H9 (cell line): ENCODE results near the gene FAM114A1. TPM values are rescaled to one million over a fixed set of nuclear protein-coding genes. Genes with fewer than 3 reads are reported as not detected.

Experiments used
- DNase-seq: peaks from one replicate; pipeline ENCODE4 v3.0.0-alpha.2; 2017
- H2AFZ ChIP-seq: one replicate; pipeline ENCODE4 v1.6.1; 2013; ENCODE audit warnings: mild to moderate bottlenecking, low read length, control low read depth, moderate library complexity
- H2AK5ac ChIP-seq: 2 replicates; pipeline ENCODE4 v1.6.1; 2013; ENCODE audit warnings: low read length, control low read depth, mixed read lengths; ENCODE audit not compliant: insufficient read length
- H2BK120ac ChIP-seq: one replicate; pipeline ENCODE4 v1.6.1; 2013; ENCODE audit warnings: low read depth, mild to moderate bottlenecking, low read length, control low read depth, inconsistent platforms; ENCODE audit not compliant: poor library complexity, severe bottlenecking
- H2BK12ac ChIP-seq: 2 replicates; pipeline ENCODE4 v1.6.1; 2013; ENCODE audit warnings: low read length, control low read depth, mixed read lengths, low read depth; ENCODE audit not compliant: insufficient read length
- H2BK15ac ChIP-seq: 2 replicates; pipeline ENCODE4 v1.6.1; 2013; ENCODE audit warnings: low read depth, low read length, control low read depth
- H2BK20ac ChIP-seq: one replicate; pipeline ENCODE4 v1.6.1; 2013; ENCODE audit warnings: low read depth, mild to moderate bottlenecking, low read length, control low read depth, inconsistent platforms; ENCODE audit not compliant: poor library complexity, severe bottlenecking
- H2BK5ac ChIP-seq: 2 replicates; pipeline ENCODE4 v1.6.1; 2013; ENCODE audit warnings: low read length, control low read depth, mixed read lengths; ENCODE audit not compliant: insufficient read length
- H3K14ac ChIP-seq: 2 replicates; pipeline ENCODE4 v1.6.1; 2013; ENCODE audit warnings: low read length, control low read depth; ENCODE audit not compliant: insufficient read depth
- H3K18ac ChIP-seq: 2 replicates; pipeline ENCODE4 v1.6.1; 2013; ENCODE audit warnings: low read depth, mild to moderate bottlenecking, mixed read lengths, low read length, control low read depth; ENCODE audit not compliant: insufficient read length
- H3K23ac ChIP-seq: 2 replicates; pipeline ENCODE4 v1.6.1; 2013; ENCODE audit warnings: low read length, control low read depth, mixed read lengths, low read depth; ENCODE audit not compliant: insufficient read length
- H3K23me2 ChIP-seq: 2 replicates; pipeline ENCODE4 v1.6.1; 2013; ENCODE audit warnings: low read depth, mild to moderate bottlenecking, mixed read lengths, low read length, control low read depth; ENCODE audit not compliant: insufficient read length, poor library complexity, severe bottlenecking
- H3K27ac ChIP-seq: 2 replicates; pipeline ENCODE4 v1.5.1; 2013; ENCODE audit warnings: low read length, control low read depth, mixed read lengths, low read depth; ENCODE audit not compliant: insufficient read length
- H3K27me3 ChIP-seq: 2 replicates; pipeline ENCODE4 v1.6.1; 2013; ENCODE audit warnings: low read length, control low read depth, inconsistent platforms; ENCODE audit not compliant: insufficient read depth
- H3K4ac ChIP-seq: 2 replicates; pipeline ENCODE4 v1.6.1; 2013; ENCODE audit warnings: low read depth, mild to moderate bottlenecking, control low read depth, inconsistent platforms, low read length, moderate library complexity
- H3K4me1 ChIP-seq: 2 replicates; pipeline ENCODE4 v1.6.1; 2013; ENCODE audit warnings: low read length, control low read depth, inconsistent platforms; ENCODE audit not compliant: insufficient read depth
- H3K4me2 ChIP-seq: 2 replicates; pipeline ENCODE4 v1.6.1; 2013; ENCODE audit warnings: low read length, control low read depth, mixed read lengths; ENCODE audit not compliant: insufficient read length, insufficient read depth
- H3K56ac ChIP-seq: 2 replicates; pipeline ENCODE4 v1.6.1; 2013; ENCODE audit warnings: low read depth, mild to moderate bottlenecking, mixed read lengths, low read length, control low read depth; ENCODE audit not compliant: insufficient read length
- H3K79me1 ChIP-seq: 2 replicates; pipeline ENCODE4 v1.6.1; 2013; ENCODE audit warnings: low read depth, mild to moderate bottlenecking, moderate library complexity, low read length, control low read depth, inconsistent platforms; ENCODE audit not compliant: insufficient read depth, poor library complexity, severe bottlenecking
- H3K79me2 ChIP-seq: 2 replicates; pipeline ENCODE4 v1.6.1; 2013; ENCODE audit warnings: low read length, control low read depth, inconsistent platforms; ENCODE audit not compliant: insufficient read depth
- H3K9ac ChIP-seq: 2 replicates; pipeline ENCODE4 v1.6.1; 2013; ENCODE audit warnings: low read length, control low read depth, mixed read lengths; ENCODE audit not compliant: insufficient read length; ENCODE audit errors: extremely low read depth
- H3K9me3 ChIP-seq: one replicate; pipeline ENCODE4 v1.6.1; 2013; ENCODE audit warnings: low read depth, low read length, inconsistent platforms; ENCODE audit not compliant: control insufficient read depth
- H3T11ph ChIP-seq: one replicate; pipeline ENCODE4 v1.6.1; 2013; ENCODE audit warnings: mild to moderate bottlenecking, low read length, control low read depth, inconsistent platforms
- H4K20me1 ChIP-seq: one replicate; pipeline ENCODE4 v1.6.1; 2013; ENCODE audit not compliant: control insufficient read depth, insufficient read length, insufficient read depth
- H4K5ac ChIP-seq: 2 replicates; pipeline ENCODE4 v1.6.1; 2013; ENCODE audit warnings: low read depth, mild to moderate bottlenecking, mixed read lengths, low read length, control low read depth; ENCODE audit not compliant: insufficient read length
- H4K8ac ChIP-seq: replicated peaks from 2 replicates; pipeline ENCODE4 v1.6.1; 2013; ENCODE audit warnings: low read length, control low read depth, mixed read lengths, low read depth; ENCODE audit not compliant: insufficient read length
- H4K91ac ChIP-seq: 2 replicates; pipeline ENCODE4 v1.6.1; 2013; ENCODE audit warnings: low read depth, mild to moderate bottlenecking, moderate library complexity, mixed read lengths, low read length, control low read depth; ENCODE audit not compliant: insufficient read length
- H3K27ac Mint-ChIP-seq, 3 experiments: 2 replicates in 2 of 3; 3 replicates in 1 of 3; pipeline ENCODE4 v1.8.0; 2020 to 2021; ENCODE audit warnings: mixed read lengths in 3 of 3, mild to moderate bottlenecking in 1 of 3, moderate library complexity in 1 of 3
- H3K27me3 Mint-ChIP-seq: 2 replicates; pipeline ENCODE4 v1.8.0; 2021; ENCODE audit warnings: low read depth, mild to moderate bottlenecking, moderate library complexity, mixed read lengths
- H3K36me3 Mint-ChIP-seq, 3 experiments: 2 replicates in 2 of 3; 3 replicates in 1 of 3; pipeline ENCODE4 v1.8.0; 2020 to 2021; ENCODE audit warnings: low read depth in 3 of 3, mixed read lengths in 3 of 3; ENCODE audit not compliant: insufficient read depth in 1 of 3
- H3K4me1 Mint-ChIP-seq, 2 experiments: 2 replicates each; pipeline ENCODE4 v1.8.0; 2020; ENCODE audit warnings: mixed read lengths in 2 of 2
- H3K4me3 Mint-ChIP-seq, 2 experiments: 2 replicates in 1 of 2; 3 replicates in 1 of 2; pipeline ENCODE4 v1.8.0; 2020 to 2021; ENCODE audit warnings: mild to moderate bottlenecking in 2 of 2, mixed read lengths in 2 of 2, moderate library complexity in 1 of 2
- H3K9me3 Mint-ChIP-seq, 2 experiments: 2 replicates in 1 of 2; 3 replicates in 1 of 2; pipeline ENCODE4 v1.8.0; 2020; ENCODE audit warnings: mild to moderate bottlenecking in 2 of 2, mixed read lengths in 2 of 2, moderate library complexity in 1 of 2
- WGBS: extraction: QIAGEN DNeasy Blood & Tissue Kit; methylation state at CpG from one replicate; pipeline ENCODE4 v1.1.7; 2013; ENCODE audit warnings: missing lambda C conversion rate, low lambda C conversion rate, mixed read lengths; ENCODE audit not compliant: insufficient read length; ENCODE audit errors: extremely low coverage; 5-methylcytosine and 5-hydroxymethylcytosine counted together
- total RNA-seq: library from RNA; stranded (reverse); gene quantifications from 2 replicates; pipeline ENCODE4 v1.2.1, GENCODE V29; 2021
- TF ChIP-seq, protein P1 (sequence below): fragments of 200-600 bp; sonication (generic); conservative IDR thresholded peaks from 3 replicates; pipeline ENCODE4 v1.8.0; 2021; ENCODE audit warnings: antibody characterized with exemption, mild to moderate bottlenecking

The FAM114A1 gene
- total RNA-seq, 1 experiment from 2014 or later = 9.9 TPM

DNA sequence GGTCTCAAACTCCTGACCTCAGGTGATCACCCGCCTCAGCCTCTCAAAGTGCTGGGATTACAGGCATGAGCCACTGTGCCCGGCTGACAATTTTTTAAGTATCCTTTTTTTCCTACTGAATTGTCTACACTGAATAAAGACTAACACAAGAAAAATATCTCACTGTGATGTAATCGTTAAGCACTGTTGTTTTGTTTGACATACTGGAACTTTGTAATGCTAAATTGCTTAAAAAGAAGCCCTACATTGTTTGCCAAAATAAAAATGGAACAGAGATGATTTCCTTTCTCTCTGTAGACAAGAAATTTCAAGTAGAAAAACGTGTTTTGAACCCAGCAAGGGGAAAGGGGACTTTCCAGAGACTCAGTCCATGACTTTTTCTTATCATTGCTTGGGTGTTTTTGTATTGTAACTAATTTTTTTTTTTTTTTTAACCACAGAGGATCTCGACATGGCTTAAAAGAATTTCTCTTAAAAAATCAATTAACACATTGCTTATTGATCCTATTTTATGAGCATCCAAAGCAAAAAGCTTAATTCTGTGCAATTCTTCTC lies 89.7 kb downstream of the FAM114A1 start:
- no peaks in the 10 kb centered on the region for H3K23me2 ChIP-seq
- no peak overlapping the region for H2BK20ac ChIP-seq
- TF ChIP-seq, protein P1, sequence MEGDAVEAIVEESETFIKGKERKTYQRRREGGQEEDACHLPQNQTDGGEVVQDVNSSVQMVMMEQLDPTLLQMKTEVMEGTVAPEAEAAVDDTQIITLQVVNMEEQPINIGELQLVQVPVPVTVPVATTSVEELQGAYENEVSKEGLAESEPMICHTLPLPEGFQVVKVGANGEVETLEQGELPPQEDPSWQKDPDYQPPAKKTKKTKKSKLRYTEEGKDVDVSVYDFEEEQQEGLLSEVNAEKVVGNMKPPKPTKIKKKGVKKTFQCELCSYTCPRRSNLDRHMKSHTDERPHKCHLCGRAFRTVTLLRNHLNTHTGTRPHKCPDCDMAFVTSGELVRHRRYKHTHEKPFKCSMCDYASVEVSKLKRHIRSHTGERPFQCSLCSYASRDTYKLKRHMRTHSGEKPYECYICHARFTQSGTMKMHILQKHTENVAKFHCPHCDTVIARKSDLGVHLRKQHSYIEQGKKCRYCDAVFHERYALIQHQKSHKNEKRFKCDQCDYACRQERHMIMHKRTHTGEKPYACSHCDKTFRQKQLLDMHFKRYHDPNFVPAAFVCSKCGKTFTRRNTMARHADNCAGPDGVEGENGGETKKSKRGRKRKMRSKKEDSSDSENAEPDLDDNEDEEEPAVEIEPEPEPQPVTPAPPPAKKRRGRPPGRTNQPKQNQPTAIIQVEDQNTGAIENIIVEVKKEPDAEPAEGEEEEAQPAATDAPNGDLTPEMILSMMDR = no peak
- no peaks in the 10 kb centered on the region for H3K4me1 ChIP-seq
- no peak overlapping the region for H3K27ac ChIP-seq
- no peaks in the 10 kb centered on the region for H3K79me1 ChIP-seq
- no peaks in the 10 kb centered on the region for H4K20me1 ChIP-seq
- DNase-seq = no peak
- H2BK5ac ChIP-seq = no peak overlapping the region
- Mint-ChIP-seq H3K27ac (no peak overlapping the region), H3K27me3 (no peaks in the 10 kb centered on the region), H3K36me3 (no peaks in the 10 kb centered on the region), H3K4me1 (peaks cover 2 to 7% of the 10 kb centered on the region in 2 experiments; a peak in 2 of 4 replicates), H3K9me3 (peaks cover 3 to 5% of the 10 kb centered on the region in 2 experiments; a peak in 3 of 5 replicates), H3K4me3 (no peak overlapping the region)
- WGBS = no CpG with 5 or more reads among the region's 5 CpGs
- H2AK5ac ChIP-seq = no peak overlapping the region
- no peak overlapping the region for H4K8ac ChIP-seq
- no peak overlapping the region for H3K14ac ChIP-seq
- no peak overlapping the region for H4K91ac ChIP-seq
- H3K27me3 ChIP-seq = no peaks in the 10 kb centered on the region
- H3K9ac ChIP-seq = no peak overlapping the region
- no peak overlapping the region for H3K56ac ChIP-seq
- no peak overlapping the region for H3K23ac ChIP-seq
- H2BK120ac ChIP-seq = no peak overlapping the region
- no peaks in the 10 kb centered on the region for H3K79me2 ChIP-seq
- H2AFZ ChIP-seq = no peak overlapping the region
- no peak overlapping the region for H3K4ac ChIP-seq
- H3T11ph ChIP-seq = no peak overlapping the region
- no peak overlapping the region for H2BK12ac ChIP-seq
- H3K18ac ChIP-seq = no peak overlapping the region
- no peak overlapping the region for H4K5ac ChIP-seq
- H3K9me3 ChIP-seq = no peaks in the 10 kb centered on the region
- H2BK15ac ChIP-seq = no peak overlapping the region
- no peak overlapping the region for H3K4me2 ChIP-seq
